Nephron progenitor cell (in vitro differentiated cells): ENCODE data around the gene SYS1.

Source experiments
- DNase-seq: peaks from one replicate; pipeline ENCODE4 v3.0.0; 2021
- H3K27ac Mint-ChIP-seq: 2 replicates; pipeline ENCODE4 v1.8.0; 2021; ENCODE audit warnings: mild to moderate bottlenecking, moderate library complexity, mixed read lengths
- H3K27me3 Mint-ChIP-seq: 2 replicates; pipeline ENCODE4 v1.8.0; 2021; ENCODE audit warnings: mild to moderate bottlenecking, low read depth, mixed read lengths; ENCODE audit not compliant: poor library complexity
- H3K36me3 Mint-ChIP-seq: 2 replicates; pipeline ENCODE4 v1.8.0; 2021; ENCODE audit warnings: low read depth, mixed read lengths
- H3K4me1 Mint-ChIP-seq: 2 replicates; pipeline ENCODE4 v1.8.0; 2021; ENCODE audit warnings: mixed read lengths
- H3K4me3 Mint-ChIP-seq: 2 replicates; pipeline ENCODE4 v1.8.0; 2021; ENCODE audit warnings: mild to moderate bottlenecking, moderate library complexity, mixed read lengths
- H3K9me3 Mint-ChIP-seq: 2 replicates; pipeline ENCODE4 v1.8.0; 2021; ENCODE audit warnings: mild to moderate bottlenecking, moderate library complexity, mixed read lengths
- CTCF ChIP-seq: fragments of 200-600 bp; sonication (generic); IDR thresholded peaks from 2 replicates; pipeline ENCODE4 v1.5.0; 2021; ENCODE audit warnings: antibody characterized with exemption

Gene SYS1

GRCh38 chr20:45341579-45341938, 21.4 kb upstream of the SYS1 start:
- H3K4me3 Mint-ChIP-seq, result peak overlapping the region; percentile 76
- no peaks in the 10 kb centered on the region for H3K9me3 Mint-ChIP-seq
- peak overlapping the region; percentile 94 for H3K27ac Mint-ChIP-seq
- no peak for TF ChIP-seq CTCF
- DNase-seq, result peak; percentile 37
- H3K4me1 Mint-ChIP-seq, result peaks cover 100% of the 10 kb centered on the region
- peaks cover 4% of the 10 kb centered on the region for H3K36me3 Mint-ChIP-seq
- H3K27me3 Mint-ChIP-seq, result peaks cover 6% of the 10 kb centered on the region

GRCh38 chr20:45341939-45342854, 20.8 kb upstream of the SYS1 start:
- peaks cover 3% of the 10 kb centered on the region for H3K27me3 Mint-ChIP-seq
- peak overlapping the region; percentile 94 for H3K27ac Mint-ChIP-seq
- H3K4me1 Mint-ChIP-seq, result peaks cover 100% of the 10 kb centered on the region
- no peak for TF ChIP-seq CTCF
- peaks cover 4% of the 10 kb centered on the region for H3K36me3 Mint-ChIP-seq
- H3K4me3 Mint-ChIP-seq, result peak overlapping the region; percentile 76
- DNase-seq, result peak; percentile 48
- H3K9me3 Mint-ChIP-seq, result no peaks in the 10 kb centered on the region

- Mint-ChIP-seq H3K36me3 (peaks cover 4% of the 10 kb centered on the region), H3K27me3 (peaks cover 3% of the 10 kb centered on the region), H3K4me3 (peak overlapping the region; percentile 76), H3K4me1 (peaks cover 98% of the 10 kb centered on the region), H3K27ac (peak overlapping the region; percentile 94), H3K9me3 (no peaks in the 10 kb centered on the region)
- TF ChIP-seq CTCF, result no peak
- DNase-seq, result no peak
Observed at GRCh38 chr20:45342855-45343531, 20.0 kb upstream of the SYS1 start.

GRCh38 chr20:45343532-45344167, 19.3 kb upstream of the SYS1 start:
- no peak for TF ChIP-seq CTCF
- peak overlapping the region; percentile 76 for H3K4me3 Mint-ChIP-seq
- H3K4me1 Mint-ChIP-seq, result peaks cover 92% of the 10 kb centered on the region
- H3K9me3 Mint-ChIP-seq, result no peaks in the 10 kb centered on the region
- no peak for DNase-seq
- H3K27me3 Mint-ChIP-seq, result peaks cover 3% of the 10 kb centered on the region
- peaks cover 4% of the 10 kb centered on the region for H3K36me3 Mint-ChIP-seq
- peak overlapping the region; percentile 72 for H3K27ac Mint-ChIP-seq

- Mint-ChIP-seq H3K4me3 (peak overlapping the region; percentile 63), H3K27ac (peak overlapping the region; percentile 57), H3K36me3 (peaks cover 4% of the 10 kb centered on the region), H3K4me1 (peaks cover 85% of the 10 kb centered on the region), H3K9me3 (no peaks in the 10 kb centered on the region), H3K27me3 (peaks cover 3% of the 10 kb centered on the region)
- DNase-seq, result no peak
- no peak for TF ChIP-seq CTCF
Observed at GRCh38 chr20:45344168-45344860, 18.6 kb upstream of the SYS1 start.
